GM12864 (cell line): ENCODE results near the gene DNAJC1.

ENCODE experiments used
- DNase-seq: peaks from one replicate; pipeline ENCODE4 v3.0.0-alpha.2; 2011; ENCODE audit warnings: low read depth
- H3K4me3 ChIP-seq: 2 replicates; pipeline ENCODE4 v1.5.1; 2011; ENCODE audit warnings: mild to moderate bottlenecking, low read depth, low read length, control low read depth
- TF ChIP-seq, protein P1 (sequence below): IDR thresholded peaks from 2 replicates; pipeline ENCODE4 v1.5.1; 2011; ENCODE audit warnings: low read depth, mild to moderate bottlenecking, moderate library complexity, low read length, control low read depth, inconsistent platforms; ENCODE audit errors: missing control alignments

DNAJC1 gene

GRCh38 chr10:21814866-21815265 lies 188.7 kb downstream of the DNAJC1 start:
- H3K4me3 ChIP-seq, result no peak overlapping the region
- DNase-seq, result no peak
- TF ChIP-seq, protein P1, sequence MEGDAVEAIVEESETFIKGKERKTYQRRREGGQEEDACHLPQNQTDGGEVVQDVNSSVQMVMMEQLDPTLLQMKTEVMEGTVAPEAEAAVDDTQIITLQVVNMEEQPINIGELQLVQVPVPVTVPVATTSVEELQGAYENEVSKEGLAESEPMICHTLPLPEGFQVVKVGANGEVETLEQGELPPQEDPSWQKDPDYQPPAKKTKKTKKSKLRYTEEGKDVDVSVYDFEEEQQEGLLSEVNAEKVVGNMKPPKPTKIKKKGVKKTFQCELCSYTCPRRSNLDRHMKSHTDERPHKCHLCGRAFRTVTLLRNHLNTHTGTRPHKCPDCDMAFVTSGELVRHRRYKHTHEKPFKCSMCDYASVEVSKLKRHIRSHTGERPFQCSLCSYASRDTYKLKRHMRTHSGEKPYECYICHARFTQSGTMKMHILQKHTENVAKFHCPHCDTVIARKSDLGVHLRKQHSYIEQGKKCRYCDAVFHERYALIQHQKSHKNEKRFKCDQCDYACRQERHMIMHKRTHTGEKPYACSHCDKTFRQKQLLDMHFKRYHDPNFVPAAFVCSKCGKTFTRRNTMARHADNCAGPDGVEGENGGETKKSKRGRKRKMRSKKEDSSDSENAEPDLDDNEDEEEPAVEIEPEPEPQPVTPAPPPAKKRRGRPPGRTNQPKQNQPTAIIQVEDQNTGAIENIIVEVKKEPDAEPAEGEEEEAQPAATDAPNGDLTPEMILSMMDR, result no peak

DNA sequence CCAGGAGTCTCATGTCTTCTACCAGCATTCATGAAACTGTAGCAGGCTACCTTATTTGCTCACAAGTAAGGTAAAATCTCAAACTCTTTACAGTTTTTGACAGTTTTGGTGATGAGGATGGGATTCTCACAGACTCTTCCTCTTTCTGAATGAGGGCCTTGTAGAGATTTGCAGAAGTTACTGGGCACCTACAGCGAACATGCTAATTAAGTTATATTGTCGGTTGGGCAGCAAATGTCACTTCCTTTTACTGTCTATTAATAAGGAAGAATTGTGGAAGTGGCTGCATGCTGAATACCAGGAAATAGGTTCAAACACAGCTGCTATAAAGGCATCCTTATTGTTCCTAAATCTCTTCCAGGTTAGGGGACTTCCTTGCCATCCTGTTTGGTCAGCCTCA lies 189.6 kb downstream of the DNAJC1 start:
- no peak for DNase-seq
- H3K4me3 ChIP-seq, result no peak overlapping the region
- TF ChIP-seq, protein P1, result no peak

- no peak for DNase-seq
- H3K4me3 ChIP-seq, result no peak overlapping the region
- TF ChIP-seq, protein P1, result no peak
Observed at GRCh38 chr10:21811245-21811585, 192.3 kb downstream of the DNAJC1 start.

DNA sequence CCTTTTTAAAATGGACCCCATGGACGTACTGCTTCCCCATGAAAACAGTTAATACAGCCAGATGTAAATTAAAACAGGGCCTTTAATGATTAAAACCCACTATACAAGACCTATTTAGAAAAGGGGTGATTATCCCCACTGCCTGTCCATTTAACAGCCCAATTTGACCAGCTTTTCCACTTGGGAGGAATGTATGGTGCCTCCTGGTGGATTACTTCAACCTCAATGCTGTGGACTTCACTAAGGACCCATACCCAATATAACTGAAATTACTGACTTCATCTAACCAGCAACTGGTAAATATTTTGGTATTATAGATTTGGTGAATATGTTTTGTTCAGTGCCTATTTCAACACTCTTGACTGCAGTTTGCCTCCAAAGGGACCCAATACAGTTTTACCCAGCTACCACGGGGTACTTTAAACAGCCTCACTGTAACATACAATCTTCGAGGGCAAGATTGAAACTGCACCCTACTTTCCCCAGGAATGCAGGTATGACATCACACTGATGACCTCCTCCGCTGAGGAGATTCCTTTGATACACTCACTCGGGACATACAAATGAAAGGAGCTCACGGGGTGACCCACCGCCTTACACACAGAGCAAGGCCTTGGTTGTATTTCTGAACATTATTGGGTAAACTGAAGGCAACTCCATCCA lies 192.8 kb downstream of the DNAJC1 start:
- no peak for DNase-seq
- TF ChIP-seq, protein P1, result no peak

GRCh38 chr10:21808550-21808949 lies 195.0 kb downstream of the DNAJC1 start:
- TF ChIP-seq, protein P1, result no peak
- H3K4me3 ChIP-seq, result no peak overlapping the region
- no peak for DNase-seq

More for the DNA sequence above, 192.8 kb downstream of the DNAJC1 start:
- H3K4me3 ChIP-seq, result no peak overlapping the region

DNA sequence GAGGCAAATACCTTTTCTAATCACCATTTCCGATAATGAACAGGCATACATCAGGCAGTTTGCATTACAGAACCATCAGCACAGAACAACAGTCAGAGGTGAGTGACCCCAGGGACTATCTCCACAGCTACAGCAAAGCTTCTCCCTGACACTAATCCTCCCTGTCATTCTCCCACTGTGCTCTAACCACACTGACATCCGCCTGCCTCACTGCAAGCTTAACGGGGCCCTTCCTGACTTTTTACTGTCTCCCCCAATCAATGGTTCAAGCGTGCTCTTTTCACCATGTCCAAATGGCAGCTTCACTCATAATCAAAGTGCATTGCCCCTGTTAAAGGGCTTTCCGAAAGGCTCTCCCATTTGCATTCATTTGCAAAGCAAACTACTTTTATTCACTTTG lies 196.3 kb downstream of the DNAJC1 start:
- TF ChIP-seq, protein P1, result no peak
- DNase-seq, result no peak
- no peak overlapping the region for H3K4me3 ChIP-seq

DNA sequence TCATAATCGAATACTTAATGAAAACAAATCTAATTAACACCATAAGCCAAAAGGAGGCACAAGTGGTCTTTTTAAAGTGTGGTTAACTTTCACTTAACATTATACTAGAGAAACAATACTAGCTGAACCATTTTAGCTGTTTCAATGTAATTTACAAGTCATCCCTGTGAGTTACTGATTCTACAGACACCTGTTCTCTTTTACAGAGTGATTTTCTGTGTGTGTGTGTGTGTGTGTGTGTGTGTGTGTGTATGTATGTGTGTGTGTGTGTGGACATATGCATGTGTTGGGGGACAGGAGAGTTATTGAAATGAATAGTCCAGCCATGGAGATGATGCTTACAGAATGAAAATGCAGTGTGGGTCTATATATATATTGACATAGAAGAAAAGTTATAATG lies 200.2 kb downstream of the DNAJC1 start:
- no peak overlapping the region for H3K4me3 ChIP-seq
- TF ChIP-seq, protein P1, result no peak
- no peak for DNase-seq
